HG03378 (cell line): ENCODE measurements around the gene IL31RA.
"Not testable (repeated sequence)": the region's sequence is repeated elsewhere in the genome, so short reads cannot be mapped to it uniquely, and the experiment has no call there.

Experiments used
- ATAC-seq: cut with Tn5 transposase; IDR thresholded peaks from one replicate; pipeline ENCODE4 v1.9.1; 2021; ENCODE audit warnings: mild to moderate bottlenecking, moderate library complexity; ENCODE audit not compliant: unreplicated experiment

The IL31RA gene

GRCh38 chr5:55850839-55851674 lies at the start of gene IL31RA:
IL31RA (plus strand) TSS chr5:55851357; CDS start chr5:55851571, 214 bp downstream.
- ATAC-seq = no peak

- not testable (repeated sequence) for ATAC-seq
Measured at GRCh38 chr5:55808814-55809213, 42.3 kb upstream of the IL31RA start.

- not testable (repeated sequence) for ATAC-seq
Measured at GRCh38 chr5:55815939-55816338, 35.2 kb upstream of the IL31RA start.

GRCh38 chr5:55816342-55816741 lies 34.8 kb upstream of the IL31RA start:
- no peak for ATAC-seq

- ATAC-seq = no peak
Measured at GRCh38 chr5:55817030-55817429, 34.1 kb upstream of the IL31RA start.

- no peak for ATAC-seq
Measured at GRCh38 chr5:55820488-55820887, 30.7 kb upstream of the IL31RA start.

- ATAC-seq = no peak
Measured at GRCh38 chr5:55821731-55822512, 29.2 kb upstream of the IL31RA start.

GRCh38 chr5:55823151-55823796 lies 27.9 kb upstream of the IL31RA start:
- no peak for ATAC-seq

- ATAC-seq = no peak
Measured at GRCh38 chr5:55829956-55830355, 21.2 kb upstream of the IL31RA start.

GRCh38 chr5:55832446-55832845 lies 18.7 kb upstream of the IL31RA start:
- no peak for ATAC-seq

- ATAC-seq = no peak
Measured at GRCh38 chr5:55836191-55836590, 15.0 kb upstream of the IL31RA start.

- ATAC-seq = no peak
Measured at GRCh38 chr5:55841976-55842375, 9.2 kb upstream of the IL31RA start.

GRCh38 chr5:55847837-55848236 lies 3.3 kb upstream of the IL31RA start:
- no peak for ATAC-seq

- no peak for ATAC-seq
Measured at GRCh38 chr5:55848783-55849182, 2.4 kb upstream of the IL31RA start.

- ATAC-seq = no peak
Measured at GRCh38 chr5:55851675-55851979, 470 bp downstream of the IL31RA start.

GRCh38 chr5:55852503-55852902 lies 1.3 kb downstream of the IL31RA start:
- no peak for ATAC-seq

GRCh38 chr5:55853041-55853670 lies 2.0 kb downstream of the IL31RA start:
- no peak for ATAC-seq

GRCh38 chr5:55853818-55854217 lies 2.7 kb downstream of the IL31RA start:
- no peak for ATAC-seq

GRCh38 chr5:55855509-55855908 lies 4.4 kb downstream of the IL31RA start:
- no peak for ATAC-seq

- ATAC-seq = no peak
Measured at GRCh38 chr5:55856516-55857246, 5.5 kb downstream of the IL31RA start.

- ATAC-seq = no peak
Measured at GRCh38 chr5:55857247-55857640, 6.1 kb downstream of the IL31RA start.
